Parietal lobe (tissue), 1 donor: ENCODE measurements around the gene SMAD7. TPM values are rescaled to one million over a fixed set of nuclear protein-coding genes. Genes with fewer than 3 reads are reported as not detected.

Experiments
- total RNA-seq: library from RNA; depleted of rRNA; stranded (reverse); fragments of >200 nt; gene quantifications from one replicate; pipeline ENCODE4 v1.2.3, GENCODE V29; 2014

Gene SMAD7, protein sequence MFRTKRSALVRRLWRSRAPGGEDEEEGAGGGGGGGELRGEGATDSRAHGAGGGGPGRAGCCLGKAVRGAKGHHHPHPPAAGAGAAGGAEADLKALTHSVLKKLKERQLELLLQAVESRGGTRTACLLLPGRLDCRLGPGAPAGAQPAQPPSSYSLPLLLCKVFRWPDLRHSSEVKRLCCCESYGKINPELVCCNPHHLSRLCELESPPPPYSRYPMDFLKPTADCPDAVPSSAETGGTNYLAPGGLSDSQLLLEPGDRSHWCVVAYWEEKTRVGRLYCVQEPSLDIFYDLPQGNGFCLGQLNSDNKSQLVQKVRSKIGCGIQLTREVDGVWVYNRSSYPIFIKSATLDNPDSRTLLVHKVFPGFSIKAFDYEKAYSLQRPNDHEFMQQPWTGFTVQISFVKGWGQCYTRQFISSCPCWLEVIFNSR
- 15.7 TPM for total RNA-seq

GRCh38 chr18:48950536-48951447 lies at the start of gene SMAD7:
Gene SMAD7 (minus strand): TSS chr18:48950965. CDS start chr18:48950424, 541 bp downstream.

